COLO829 (cell line): Measurements from ENCODE around the gene ROM1.
"Not testable (repeated sequence)": the region's sequence is repeated elsewhere in the genome, so short reads cannot be mapped to it uniquely, and the experiment has no call there.

Experiments
- DNase-seq: peaks from one replicate; pipeline ENCODE4 v3.0.0; 2012; ENCODE audit warnings: low spot score

Gene ROM1

DNA sequence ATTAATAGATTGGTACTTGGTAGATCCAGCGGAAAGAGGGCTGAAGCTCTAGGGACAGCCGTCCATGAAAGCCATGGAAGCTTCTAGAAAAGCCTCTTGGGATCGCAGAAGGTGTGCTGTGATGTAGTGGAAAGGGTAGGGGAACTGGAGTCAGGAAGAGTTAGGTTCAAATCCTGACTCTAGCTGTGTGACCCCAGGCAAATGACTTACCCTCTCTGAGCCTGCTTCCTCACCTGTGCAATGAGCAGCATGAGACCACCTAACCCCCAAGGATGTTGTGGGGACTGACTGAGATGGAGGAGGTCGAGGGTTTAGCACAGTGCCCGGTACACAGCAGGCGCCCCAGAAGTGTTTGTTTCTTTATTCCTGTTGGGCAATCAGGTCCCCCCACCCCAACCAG lies 2.7 kb upstream of the ROM1 start:
- DNase-seq: no peak

DNA sequence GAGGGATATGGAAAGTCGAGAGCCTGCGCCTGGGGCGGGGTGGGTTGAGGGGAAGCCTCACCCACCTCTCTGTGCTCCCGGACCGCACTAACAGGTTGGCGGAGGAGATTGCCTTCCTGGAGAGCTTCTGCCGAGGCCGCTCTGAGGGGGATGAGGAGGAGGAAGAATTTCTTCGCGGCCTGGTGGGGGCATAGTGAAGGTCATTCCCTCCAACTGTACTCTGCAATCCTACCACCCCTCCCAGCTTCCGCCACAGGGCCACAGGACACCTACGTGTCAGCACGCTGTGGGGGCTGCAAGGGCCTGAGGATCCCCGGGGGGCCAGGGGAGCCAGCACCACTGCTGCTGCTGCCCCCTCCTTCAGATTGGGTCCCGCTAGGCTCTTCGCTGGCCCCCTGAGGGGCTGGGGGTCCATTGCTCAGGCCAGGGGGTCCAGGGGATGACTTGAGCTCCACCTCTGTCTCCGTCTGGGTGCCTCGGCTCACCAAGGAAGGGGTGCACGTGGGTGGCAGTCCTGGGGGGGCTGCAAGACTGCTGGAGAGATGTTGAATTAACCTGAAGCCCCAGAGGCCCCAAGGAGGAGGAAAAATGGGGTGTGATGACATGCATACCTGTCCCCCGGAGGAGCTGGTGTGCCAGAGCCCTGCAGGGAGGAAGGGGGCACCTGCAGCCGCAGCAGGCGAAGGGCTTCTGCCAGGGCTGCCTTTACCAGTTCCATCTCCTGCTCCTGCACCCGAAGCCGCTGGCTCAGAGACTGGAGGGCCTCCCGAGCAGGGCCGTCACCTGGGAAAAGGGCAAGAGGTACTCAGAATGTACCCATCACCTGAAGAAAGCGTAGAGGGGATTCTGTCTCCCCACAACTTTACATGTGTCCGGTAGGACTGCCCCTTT lies 2.0 kb upstream of the ROM1 start:
- DNase-seq: no peak

DNA sequence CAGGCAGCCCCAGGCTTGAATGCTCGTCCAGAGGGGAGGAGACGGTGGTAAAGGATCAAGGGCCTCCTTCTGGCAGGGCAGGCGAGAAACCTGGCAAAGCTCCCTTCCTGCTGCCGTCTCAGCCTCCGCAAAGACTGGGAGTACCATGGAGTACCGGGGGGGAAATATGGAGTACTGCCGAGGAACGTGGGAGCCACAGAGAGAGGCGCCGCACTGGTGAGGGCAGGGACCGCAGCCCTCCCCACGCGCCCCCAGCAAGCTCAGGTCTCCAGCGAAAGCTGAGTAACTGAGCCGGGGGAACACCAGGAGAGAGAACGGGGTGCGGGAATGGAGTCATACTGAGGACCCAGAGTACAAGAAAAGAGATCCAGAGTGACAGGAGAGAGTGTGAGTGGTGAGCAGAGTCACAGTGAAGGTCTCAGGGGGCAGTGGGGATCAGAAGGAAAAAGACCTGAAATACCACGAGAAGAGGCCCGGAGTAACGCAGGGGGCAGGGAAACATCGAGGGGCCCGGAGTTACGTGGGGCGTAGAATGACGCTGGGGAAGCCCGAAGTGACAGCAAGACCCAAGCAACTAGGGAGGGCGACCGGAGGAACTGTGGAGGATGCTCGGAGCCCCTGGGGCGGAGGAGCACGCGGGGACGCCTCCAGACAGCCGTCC lies 1.2 kb upstream of the ROM1 start:
- peak; percentile 48 for DNase-seq

DNA sequence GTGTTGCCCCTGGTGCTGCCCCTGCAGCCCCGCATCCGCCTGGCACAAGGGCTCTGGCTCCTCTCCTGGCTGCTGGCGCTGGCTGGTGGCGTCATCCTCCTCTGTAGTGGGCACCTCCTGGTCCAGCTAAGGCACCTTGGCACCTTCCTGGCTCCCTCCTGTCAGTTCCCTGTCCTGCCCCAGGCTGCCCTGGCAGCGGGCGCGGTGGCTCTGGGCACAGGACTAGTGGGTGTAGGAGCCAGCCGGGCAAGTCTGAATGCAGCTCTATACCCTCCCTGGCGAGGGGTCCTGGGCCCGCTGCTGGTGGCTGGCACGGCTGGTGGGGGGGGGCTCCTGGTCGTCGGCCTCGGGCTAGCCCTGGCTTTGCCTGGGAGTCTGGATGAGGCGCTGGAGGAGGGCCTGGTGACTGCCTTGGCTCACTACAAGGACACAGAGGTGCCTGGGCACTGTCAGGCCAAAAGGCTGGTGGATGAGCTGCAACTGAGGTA lies 278 bp downstream of the ROM1 start:
- DNase-seq: no peak

DNA sequence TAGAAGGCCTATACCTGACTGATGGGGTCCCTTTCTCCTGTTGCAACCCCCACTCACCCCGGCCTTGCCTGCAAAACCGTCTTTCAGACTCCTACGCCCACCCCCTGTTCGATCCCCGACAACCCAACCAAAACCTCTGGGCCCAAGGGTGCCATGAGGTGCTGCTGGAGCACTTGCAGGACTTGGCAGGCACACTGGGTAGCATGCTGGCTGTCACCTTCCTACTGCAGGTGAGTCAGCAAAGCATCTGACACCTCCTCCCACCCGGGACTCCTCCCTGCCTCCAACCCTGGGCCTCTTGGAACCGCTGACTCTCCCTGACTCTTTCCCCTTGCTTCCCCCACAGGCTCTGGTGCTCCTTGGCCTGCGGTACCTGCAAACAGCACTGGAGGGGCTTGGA lies 1.2 kb downstream of the ROM1 start:
- DNase-seq: no peak

DNA sequence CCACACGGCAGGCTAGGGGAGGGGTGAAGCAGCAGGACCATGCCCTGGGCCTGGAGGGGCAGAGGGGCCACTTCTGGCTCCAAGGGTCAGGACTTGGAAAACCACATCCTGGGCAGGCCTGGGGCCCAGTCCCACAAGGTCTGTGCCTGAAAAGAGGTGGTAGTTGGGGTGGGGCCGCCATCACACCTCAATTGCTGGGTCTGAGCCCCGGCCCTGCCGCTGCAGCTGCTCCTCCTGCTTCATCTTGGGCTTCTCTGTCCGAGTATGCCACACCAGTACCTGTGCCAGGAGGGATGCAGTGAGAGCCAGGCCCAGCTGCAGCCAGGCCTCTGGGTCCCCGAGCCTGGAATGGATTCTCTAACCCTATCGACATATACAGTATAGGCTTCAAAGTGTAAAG lies 2.5 kb downstream of the ROM1 start:
- no peak for DNase-seq

DNA sequence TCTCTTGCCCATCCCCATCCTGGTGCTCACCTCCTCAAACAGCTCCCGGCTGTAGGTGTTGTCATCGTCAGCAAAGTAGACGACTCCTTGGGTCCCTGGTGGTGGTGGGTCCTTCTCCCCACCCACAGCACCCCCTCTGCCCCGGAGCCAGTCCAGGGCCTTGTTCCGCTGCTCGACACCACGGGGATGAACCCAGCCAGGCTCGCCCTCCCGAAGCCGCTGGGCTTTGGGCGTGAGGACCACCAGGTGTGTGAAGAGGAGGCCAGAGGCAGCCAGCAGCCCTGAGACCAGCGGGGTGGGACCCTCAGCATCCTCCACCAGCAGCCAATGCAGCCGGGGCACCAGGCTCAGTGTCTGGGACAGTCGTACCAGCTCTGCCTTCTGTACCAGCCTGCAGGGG lies 3.9 kb downstream of the ROM1 start:
- not testable (repeated sequence) for DNase-seq

DNA sequence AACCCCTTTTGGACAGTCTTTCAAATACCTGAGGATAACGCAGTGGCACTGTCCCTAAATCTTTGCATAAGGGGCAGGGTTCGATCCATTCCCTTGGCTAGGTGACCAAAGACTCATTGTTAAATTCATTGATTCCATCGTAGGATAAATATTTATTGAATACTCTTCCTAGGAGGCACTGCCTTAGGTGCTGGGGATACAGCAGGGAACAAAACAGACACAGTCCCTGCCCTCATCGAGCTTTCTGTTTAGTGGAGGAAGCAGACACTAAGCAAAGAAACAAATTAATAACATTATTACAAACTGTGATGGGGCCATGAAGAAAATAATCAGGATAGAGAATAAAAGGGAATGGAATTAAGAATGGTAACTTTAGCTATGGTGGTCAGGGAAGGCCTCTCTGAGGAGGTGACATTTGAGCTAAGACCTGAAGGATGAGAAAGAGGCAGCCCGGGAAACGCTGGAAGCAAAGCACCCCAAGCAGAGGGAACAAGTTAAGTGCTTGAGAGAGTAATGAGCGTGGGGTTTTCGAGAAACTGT lies 8.0 kb downstream of the ROM1 start:
- no peak for DNase-seq

DNA sequence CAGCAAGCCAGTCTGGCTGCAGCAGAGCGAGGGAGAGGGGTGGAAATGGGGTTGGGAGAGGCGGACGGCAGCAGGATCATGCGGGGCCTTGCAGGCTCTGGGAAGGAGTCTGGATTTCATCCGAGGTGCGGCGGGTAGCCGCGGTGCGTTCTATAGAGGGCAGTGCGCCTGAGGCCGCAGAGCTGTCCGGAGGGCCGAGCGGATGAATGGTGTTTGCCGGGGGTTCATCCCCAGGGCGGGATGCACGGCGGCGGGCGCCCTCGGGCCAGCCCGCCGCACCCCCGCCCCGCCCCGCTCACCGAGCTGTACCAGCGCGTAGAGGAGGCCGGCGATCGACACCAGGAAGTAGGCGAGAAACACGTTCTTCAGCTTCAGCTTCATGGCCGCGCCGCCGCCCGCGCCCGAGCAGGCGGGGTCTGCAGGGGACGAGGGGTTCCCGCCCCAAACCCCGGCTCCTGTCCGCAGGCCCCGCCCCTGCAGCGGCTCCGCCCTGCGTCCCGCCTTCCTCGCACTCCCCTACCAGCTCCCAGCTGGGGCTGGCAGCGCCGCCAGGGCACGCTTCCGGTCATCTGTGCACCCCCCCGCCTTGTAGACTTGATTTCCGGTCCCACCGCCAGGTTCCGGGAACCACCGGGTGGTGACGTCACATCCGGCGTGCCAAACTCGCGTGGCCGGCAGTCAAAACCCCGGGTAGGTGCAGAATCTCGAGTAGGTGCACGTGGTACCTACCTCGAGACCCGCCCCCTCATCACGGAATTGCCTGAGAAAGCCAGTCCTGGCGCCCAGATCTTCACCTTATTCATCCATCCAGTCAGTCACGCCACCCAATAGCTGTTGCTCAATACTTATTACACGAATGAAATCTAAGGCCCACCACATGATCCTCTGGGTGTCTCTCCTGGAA lies 8.8 kb downstream of the ROM1 start, which contains the start of gene B3GAT3:
B3GAT3 (minus strand) TSS at position 420 of the 904 bp plus-strand sequence; CDS start at position 381, 39 bp downstream.
- DNase-seq: peak; percentile 99

DNA sequence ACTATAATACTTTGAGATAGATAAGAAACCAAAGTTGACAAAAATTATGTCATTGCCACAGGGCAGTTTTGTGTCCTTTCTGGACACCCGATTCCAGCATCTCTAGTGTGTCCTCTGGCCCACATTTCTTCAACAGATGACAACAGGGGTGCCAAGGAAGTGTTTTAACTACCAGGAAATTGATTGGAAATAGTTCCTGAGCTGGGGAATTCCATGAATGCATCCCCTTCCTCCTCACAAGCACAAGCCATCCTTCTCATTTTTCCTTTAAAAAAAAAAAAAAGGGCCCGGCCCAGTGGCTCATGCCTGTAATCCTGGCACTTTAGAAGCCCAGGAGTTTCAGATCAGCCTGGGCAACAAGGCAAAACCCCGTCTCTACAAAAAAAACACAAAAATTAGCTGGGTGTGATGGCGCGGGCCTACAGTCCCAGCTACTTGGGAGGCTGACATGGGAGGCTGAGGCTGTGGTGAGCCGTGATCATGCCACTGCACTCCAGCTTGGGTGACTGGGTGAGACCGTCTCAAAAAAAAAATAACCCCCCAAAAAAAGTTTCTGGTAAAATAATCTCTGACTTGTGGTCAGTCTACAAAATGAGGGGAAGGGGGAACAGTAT lies 9.5 kb downstream of the ROM1 start:
- DNase-seq: no peak

DNA sequence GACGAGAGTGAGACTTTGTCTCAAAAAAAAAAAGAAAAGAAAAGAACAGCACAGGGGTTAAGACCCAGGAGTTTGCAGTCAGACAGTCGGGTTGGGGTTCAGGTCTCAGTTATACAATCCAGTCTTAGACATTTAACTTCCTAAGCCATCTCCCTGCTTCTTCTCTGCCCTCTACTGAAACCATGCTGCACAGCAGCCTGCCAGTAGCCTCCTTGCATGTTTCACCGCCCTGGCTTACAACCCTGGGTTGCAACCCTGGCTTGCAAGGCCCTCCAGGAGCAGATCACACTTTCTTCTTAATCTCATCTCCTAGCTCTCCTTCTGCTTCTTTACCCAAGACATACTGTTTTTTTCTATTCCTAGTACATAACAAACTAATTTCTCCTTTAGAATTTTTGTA lies 14.7 kb downstream of the ROM1 start:
- no peak for DNase-seq

DNA sequence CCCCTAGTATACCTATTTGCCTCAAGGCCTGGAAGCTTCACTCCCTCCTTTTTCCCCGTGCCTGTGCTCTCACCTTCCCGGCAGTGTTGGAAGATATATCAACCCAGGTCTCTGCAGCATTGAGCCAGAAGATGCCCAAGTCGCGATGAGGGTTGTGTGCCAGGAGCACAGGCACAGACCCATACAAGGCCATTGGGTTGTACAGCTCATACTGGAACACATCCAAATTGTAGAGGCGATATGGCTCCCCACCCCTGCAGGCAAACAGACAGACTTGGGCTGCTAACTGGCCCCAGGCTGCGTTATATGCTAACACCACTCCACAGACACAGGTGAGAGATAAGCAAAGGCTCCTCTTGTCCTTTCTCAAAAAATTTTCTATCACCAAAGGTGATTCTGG lies 19.4 kb downstream of the ROM1 start:
- no peak for DNase-seq

DNA sequence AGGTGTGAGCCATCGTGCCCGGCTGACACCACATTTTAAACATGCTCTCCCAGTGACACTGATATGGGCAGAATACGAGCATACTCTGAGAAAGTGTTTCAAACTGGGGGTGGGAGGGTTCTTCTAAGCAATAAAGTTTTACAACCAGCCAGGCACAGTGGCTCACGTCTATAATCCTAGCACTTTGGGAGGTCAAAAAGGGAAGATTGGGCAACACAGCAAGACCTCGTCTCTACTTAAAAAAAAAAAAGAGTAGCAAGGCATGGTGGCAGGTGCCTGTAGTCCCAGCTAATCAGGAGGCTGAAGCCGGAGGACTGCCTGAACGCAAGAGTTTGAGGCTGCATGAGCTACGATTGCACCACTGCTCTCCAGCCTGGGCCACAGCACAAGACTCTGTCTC lies 31.2 kb downstream of the ROM1 start:
- no peak for DNase-seq

DNA sequence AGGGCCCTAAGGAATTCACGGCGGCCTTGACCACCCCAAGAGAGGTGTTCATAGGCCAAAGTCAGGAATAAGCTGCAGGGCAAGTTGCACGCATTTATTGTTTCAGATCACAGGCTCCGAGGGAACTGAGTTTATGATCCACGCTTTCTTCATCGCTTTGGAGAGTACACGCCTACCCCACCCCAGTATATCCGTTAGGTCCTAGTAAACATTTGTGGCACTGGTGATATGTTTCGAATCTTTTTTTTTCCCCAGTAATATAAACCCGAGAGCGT lies 32.6 kb downstream of the ROM1 start:
- no peak for DNase-seq

DNA sequence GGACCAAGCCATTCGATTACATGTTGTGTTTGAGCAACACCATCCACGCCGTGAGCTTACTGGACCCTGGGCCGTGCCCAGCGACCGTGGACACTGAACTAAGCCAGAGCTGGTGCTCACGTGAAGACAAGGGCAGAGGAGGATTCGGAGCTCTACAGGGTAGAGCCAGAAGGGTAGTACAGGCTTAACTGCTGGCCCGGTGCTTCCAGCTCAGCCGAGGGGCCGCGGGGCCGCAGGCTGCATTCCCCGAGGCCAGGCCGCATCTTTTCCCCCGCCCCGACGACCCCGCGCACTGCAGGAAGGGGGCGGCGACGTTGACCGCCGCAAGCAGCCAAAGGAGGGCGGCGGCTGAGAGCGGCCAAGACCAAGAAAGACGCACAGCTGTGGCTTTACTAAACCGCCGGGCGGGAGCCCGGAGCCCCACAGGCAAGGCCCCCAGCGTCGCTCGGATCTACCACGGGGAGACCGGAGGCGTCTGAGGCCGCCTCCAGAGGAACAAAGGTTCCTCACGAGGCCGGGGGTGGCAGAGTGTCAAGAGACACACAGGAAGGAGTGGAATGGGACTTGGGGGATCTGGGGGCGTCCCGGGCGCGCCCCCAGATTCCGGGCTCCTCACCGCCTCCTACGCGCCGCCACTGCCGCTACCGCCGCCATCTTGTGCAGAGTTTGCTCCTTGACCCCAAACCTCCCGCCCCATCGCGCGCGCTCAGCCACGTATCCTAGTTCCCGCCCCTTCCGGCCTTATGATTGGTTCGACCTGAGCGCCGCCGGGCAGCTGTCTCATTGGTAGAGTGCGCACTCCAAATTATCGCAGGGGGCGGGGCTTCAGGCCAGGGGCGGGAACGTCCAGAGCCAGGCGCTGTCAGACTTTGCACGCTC lies 33.1 kb downstream of the ROM1 start, which contains the start of gene GANAB:
GANAB (minus strand) TSS at position 668 of the 879 bp plus-strand sequence; CDS start at position 654, 14 bp downstream.
- DNase-seq: peak; percentile 99

DNA sequence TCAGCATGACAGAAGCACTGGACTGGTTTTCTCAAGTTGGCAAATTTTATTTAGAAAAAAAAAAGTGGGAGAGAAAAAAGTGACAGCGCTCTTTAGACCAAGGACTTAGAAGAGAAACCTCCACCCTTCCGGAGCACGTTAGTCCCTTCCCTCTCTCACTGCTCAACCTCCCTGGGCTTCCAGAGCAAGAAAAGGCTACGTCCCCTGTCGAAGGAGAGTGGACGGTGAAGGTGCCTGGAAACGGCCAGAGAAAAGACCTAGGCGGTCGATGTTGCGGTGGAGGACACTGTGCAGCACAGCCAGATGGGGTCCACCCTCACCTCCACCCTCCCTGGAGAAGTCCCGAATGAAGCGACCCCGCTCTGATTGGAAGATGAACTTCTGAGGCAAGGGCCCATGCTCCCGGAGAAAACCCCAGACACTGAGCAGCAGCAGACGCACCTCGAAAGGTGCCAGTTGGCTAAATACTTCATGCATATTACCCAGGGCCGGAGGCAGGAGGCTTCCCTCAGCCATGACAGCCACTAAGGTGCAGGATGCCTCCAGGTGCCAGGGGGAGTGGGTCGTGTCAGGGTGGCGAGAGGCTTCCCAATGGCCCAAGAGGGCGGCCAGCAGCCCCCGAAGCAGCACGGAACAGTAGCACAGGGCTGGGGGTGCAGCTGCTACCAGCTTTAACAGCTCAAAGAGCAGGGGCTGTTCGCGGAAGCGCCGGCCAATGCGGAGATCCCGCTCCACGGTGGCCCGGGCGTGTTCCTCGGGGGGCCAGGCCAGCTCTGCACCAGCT lies 34.0 kb downstream of the ROM1 start:
- no peak for DNase-seq

DNA sequence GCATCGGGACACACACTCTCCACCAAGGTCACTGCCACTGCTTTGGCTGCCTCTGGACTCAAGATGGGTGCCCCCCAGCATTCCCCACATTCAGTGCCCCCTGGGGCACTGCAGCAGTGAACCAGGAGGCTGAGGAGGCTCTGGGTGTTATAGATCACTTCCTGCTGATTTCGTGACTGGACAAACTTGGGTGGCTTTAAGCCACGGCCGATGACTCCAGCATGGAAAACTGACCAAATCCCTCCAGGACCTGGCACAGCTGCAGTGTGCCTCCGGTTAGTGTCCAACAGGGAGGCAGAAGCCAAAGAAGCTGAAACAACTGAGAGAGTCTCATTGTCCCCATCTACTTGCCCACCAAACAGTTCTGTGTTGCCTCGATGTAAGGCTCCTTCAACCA lies 34.5 kb downstream of the ROM1 start:
- DNase-seq: no peak

DNA sequence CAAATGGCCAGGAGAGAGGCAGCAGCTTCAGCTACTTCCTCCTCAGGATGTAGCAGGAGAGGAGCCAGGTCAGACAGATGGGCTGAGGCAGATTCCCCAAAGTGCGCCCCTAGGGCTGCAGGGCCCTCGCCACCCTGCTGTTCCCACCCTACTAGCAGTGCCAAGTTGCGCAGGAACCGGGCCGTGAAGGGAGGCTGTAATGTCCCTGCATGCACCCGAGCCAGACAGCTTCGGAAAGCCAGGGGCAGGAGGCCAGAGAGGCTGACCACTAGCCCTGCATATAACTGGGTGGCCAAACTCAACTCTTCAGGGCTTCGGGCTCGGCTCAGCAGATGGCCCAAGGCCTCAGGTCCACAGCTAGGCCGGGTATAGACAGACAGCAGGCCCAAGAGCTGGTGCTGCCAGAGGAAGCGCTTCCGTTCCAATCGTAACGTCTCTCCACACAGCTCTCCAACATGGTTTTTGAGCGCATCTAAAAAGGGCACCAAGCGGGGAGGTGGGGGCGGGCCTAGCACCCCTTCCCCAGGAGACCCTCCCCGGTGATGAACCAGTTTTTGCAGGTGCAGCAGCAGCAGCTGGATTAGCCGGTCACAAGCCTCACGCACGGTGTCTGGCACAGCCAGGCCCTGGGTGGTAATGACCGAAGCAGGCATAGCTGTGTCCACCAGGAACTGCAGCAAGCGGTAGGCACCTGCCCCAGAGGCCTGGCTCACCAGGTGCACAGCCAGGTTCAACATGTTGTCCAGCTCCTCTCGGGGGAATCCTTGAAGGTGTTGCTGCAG lies 35.3 kb downstream of the ROM1 start:
- DNase-seq: no peak

DNA sequence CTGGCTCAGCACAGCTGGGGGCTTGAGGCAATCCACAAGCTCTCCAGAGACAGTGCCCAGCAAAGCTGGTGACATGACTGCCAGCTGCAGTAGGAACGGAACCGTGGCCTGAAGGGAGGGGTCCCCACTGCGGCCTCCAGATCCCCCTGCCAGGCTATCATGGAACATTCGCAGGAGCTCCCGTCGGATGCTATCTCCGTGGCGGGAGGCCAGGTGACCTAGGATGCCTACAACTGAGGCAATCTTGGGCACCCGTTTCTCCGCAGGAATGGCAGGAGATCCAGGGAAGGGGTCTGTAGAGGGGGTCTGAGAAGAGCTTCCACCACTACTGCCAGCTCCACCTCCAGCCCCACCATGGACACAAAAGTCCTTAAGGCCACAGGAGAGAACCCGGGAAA lies 35.9 kb downstream of the ROM1 start:
- no peak for DNase-seq
